ENCODE data around the gene DNAH1. TPM values are rescaled to one million over a fixed set of nuclear protein-coding genes. Genes with fewer than 3 reads are reported as not detected.

Gene DNAH1
- total and polyA plus RNA-seq, 2 experiments from 2014 or later: 0.81 to 1.8 TPM

DNA sequence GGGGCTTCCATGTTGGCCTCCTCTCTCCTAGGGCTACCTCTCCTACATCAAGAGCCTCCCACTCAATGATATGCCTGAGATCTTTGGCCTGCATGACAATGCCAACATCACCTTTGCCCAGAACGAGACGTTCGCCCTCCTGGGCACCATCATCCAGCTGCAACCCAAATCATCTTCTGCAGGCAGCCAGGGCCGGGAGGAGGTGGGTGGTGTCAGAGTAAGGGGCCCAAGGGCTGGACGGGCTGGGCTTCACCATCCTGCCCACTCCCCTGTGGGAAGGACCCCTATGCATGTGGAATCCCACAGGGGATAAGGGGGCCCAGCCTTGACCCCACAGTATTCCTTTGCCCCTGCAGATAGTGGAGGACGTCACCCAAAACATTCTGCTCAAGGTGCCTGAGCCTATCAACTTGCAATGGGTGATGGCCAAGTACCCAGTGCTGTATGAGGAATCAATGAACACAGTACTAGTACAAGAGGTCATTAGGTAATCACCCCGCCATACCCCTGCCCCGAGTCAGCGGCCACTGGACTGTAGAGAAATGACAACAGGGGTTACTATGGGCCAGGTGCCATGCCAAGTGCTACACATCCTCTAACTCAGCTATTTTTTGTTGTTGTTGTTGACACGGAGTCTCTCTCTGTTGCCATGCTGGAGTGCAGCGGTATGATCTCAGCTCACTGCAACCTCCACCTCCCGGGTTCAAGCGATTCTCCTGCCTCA is 81.7 kb downstream of the DNAH1 start:
- ATAC-seq: no peak
- H3K27ac Mint-ChIP-seq: no peak overlapping the region

DNA sequence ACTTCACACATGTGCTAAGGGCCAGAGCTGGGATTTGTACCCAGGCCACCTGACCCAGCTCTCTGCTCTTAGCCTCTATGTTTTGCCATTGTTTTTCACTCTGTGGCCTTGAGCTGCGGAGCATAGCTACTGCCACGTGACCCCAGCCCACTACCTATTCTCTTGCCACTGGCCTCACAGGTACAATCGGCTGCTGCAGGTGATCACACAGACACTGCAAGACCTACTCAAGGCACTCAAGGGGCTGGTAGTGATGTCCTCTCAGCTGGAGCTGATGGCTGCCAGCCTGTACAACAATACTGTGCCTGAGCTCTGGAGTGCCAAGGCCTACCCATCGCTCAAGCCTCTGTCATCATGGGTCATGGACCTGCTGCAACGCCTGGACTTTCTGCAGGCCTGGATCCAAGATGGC is 82.6 kb downstream of the DNAH1 start:
- H3K4me3 Mint-ChIP-seq: no peak overlapping the region
- TF ChIP-seq, protein P1, sequence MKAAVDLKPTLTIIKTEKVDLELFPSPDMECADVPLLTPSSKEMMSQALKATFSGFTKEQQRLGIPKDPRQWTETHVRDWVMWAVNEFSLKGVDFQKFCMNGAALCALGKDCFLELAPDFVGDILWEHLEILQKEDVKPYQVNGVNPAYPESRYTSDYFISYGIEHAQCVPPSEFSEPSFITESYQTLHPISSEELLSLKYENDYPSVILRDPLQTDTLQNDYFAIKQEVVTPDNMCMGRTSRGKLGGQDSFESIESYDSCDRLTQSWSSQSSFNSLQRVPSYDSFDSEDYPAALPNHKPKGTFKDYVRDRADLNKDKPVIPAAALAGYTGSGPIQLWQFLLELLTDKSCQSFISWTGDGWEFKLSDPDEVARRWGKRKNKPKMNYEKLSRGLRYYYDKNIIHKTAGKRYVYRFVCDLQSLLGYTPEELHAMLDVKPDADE (IDR thresholded peaks at IDR 0.05): no peak
- TF ChIP-seq ZNF114 (CRISPR knock-in tag; IDR thresholded peaks at IDR 0.05) (no peak), CREB1 (CRISPR knock-in tag; IDR thresholded peaks at IDR 0.05; ENCODE audit: low read depth) (no peak)
- TF ChIP-seq, protein P2, sequence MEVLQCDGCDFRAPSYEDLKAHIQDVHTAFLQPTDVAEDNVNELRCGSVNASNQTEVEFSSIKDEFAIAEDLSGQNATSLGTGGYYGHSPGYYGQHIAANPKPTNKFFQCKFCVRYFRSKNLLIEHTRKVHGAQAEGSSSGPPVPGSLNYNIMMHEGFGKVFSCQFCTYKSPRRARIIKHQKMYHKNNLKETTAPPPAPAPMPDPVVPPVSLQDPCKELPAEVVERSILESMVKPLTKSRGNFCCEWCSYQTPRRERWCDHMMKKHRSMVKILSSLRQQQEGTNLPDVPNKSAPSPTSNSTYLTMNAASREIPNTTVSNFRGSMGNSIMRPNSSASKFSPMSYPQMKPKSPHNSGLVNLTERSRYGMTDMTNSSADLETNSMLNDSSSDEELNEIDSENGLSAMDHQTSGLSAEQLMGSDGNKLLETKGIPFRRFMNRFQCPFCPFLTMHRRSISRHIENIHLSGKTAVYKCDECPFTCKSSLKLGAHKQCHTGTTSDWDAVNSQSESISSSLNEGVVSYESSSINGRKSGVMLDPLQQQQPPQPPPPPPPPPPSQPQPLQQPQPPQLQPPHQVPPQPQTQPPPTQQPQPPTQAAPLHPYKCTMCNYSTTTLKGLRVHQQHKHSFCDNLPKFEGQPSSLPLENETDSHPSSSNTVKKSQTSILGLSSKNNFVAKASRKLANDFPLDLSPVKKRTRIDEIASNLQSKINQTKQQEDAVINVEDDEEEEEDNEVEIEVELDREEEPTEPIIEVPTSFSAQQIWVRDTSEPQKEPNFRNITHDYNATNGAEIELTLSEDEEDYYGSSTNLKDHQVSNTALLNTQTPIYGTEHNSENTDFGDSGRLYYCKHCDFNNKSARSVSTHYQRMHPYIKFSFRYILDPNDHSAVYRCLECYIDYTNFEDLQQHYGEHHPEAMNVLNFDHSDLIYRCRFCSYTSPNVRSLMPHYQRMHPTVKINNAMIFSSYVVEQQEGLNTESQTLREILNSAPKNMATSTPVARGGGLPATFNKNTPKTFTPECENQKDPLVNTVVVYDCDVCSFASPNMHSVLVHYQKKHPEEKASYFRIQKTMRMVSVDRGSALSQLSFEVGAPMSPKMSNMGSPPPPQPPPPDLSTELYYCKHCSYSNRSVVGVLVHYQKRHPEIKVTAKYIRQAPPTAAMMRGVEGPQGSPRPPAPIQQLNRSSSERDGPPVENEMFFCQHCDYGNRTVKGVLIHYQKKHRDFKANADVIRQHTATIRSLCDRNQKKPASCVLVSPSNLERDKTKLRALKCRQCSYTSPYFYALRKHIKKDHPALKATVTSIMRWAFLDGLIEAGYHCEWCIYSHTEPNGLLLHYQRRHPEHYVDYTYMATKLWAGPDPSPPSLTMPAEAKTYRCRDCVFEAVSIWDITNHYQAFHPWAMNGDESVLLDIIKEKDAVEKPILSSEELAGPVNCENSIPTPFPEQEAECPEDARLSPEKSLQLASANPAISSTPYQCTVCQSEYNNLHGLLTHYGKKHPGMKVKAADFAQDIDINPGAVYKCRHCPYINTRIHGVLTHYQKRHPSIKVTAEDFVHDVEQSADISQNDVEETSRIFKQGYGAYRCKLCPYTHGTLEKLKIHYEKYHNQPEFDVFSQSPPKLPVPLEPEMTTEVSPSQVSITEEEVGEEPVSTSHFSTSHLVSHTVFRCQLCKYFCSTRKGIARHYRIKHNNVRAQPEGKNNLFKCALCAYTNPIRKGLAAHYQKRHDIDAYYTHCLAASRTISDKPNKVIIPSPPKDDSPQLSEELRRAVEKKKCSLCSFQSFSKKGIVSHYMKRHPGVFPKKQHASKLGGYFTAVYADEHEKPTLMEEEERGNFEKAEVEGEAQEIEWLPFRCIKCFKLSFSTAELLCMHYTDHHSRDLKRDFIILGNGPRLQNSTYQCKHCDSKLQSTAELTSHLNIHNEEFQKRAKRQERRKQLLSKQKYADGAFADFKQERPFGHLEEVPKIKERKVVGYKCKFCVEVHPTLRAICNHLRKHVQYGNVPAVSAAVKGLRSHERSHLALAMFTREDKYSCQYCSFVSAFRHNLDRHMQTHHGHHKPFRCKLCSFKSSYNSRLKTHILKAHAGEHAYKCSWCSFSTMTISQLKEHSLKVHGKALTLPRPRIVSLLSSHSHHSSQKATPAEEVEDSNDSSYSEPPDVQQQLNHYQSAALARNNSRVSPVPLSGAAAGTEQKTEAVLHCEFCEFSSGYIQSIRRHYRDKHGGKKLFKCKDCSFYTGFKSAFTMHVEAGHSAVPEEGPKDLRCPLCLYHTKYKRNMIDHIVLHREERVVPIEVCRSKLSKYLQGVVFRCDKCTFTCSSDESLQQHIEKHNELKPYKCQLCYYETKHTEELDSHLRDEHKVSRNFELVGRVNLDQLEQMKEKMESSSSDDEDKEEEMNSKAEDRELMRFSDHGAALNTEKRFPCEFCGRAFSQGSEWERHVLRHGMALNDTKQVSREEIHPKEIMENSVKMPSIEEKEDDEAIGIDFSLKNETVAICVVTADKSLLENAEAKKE (CRISPR knock-in tag; IDR thresholded peaks at IDR 0.05): no peak

More for the DNA sequence above, 81.7 kb downstream of the DNAH1 start:
- H3K27me3 ChIP-seq (ENCODE audit: insufficient read depth): no peaks in the 10 kb centered on the region
- no peak overlapping the region for H2AFZ ChIP-seq
- Mint-ChIP-seq H3K4me3 (no peak overlapping the region), H3K9me3 (no peaks in the 10 kb centered on the region), H3K4me1 (no peaks in the 10 kb centered on the region), H3K27me3 (ENCODE audit: insufficient read depth, low read depth, poor library complexity) (peaks cover 13% of the 10 kb centered on the region), H3K36me3 (ENCODE audit: low read depth) (peaks cover 17% of the 10 kb centered on the region)
- no peaks in the 10 kb centered on the region for H3F3A ChIP-seq (replicated peaks; ENCODE audit: low read depth)
- H3K9me2 ChIP-seq (ENCODE audit: insufficient read depth): no peaks in the 10 kb centered on the region
- no peaks in the 10 kb centered on the region for H3K79me2 ChIP-seq (replicated peaks; ENCODE audit: insufficient read depth)
- DNase-seq (ENCODE audit: low spot score): no peak
- H3K4me2 ChIP-seq: no peak overlapping the region
- no peaks in the 10 kb centered on the region for H3K4me1 ChIP-seq (ENCODE audit: insufficient read depth)
- no peak overlapping the region for H3K4me3 ChIP-seq
- no peaks in the 10 kb centered on the region for H4K20me1 ChIP-seq (replicated peaks; ENCODE audit: insufficient read depth)
- H3K36me3 ChIP-seq (ENCODE audit: insufficient read depth): no peaks in the 10 kb centered on the region
- TF ChIP-seq, protein P3, sequence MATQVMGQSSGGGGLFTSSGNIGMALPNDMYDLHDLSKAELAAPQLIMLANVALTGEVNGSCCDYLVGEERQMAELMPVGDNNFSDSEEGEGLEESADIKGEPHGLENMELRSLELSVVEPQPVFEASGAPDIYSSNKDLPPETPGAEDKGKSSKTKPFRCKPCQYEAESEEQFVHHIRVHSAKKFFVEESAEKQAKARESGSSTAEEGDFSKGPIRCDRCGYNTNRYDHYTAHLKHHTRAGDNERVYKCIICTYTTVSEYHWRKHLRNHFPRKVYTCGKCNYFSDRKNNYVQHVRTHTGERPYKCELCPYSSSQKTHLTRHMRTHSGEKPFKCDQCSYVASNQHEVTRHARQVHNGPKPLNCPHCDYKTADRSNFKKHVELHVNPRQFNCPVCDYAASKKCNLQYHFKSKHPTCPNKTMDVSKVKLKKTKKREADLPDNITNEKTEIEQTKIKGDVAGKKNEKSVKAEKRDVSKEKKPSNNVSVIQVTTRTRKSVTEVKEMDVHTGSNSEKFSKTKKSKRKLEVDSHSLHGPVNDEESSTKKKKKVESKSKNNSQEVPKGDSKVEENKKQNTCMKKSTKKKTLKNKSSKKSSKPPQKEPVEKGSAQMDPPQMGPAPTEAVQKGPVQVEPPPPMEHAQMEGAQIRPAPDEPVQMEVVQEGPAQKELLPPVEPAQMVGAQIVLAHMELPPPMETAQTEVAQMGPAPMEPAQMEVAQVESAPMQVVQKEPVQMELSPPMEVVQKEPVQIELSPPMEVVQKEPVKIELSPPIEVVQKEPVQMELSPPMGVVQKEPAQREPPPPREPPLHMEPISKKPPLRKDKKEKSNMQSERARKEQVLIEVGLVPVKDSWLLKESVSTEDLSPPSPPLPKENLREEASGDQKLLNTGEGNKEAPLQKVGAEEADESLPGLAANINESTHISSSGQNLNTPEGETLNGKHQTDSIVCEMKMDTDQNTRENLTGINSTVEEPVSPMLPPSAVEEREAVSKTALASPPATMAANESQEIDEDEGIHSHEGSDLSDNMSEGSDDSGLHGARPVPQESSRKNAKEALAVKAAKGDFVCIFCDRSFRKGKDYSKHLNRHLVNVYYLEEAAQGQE (IDR thresholded peaks at IDR 0.05; ENCODE audit: unreplicated experiment): no peak
- no peak for TF ChIP-seq EZH2phosphoT487 (IDR thresholded peaks at IDR 0.05; ENCODE audit: unreplicated experiment)
- TF ChIP-seq, protein P1 (IDR thresholded peaks at IDR 0.05): no peak
- TF ChIP-seq EZH2 (IDR thresholded peaks at IDR 0.05; ENCODE audit: low read depth, unreplicated experiment): no peak
- no peak for TF ChIP-seq STAT1 (IDR thresholded peaks at IDR 0.05; ENCODE audit: unreplicated experiment)
- no peak overlapping the region for H3K27ac ChIP-seq (ENCODE audit: low read depth)

More for the DNA sequence above, 82.6 kb downstream of the DNAH1 start:
- Histone ChIP-seq H3K4me3 (no peak overlapping the region), H3F3A (replicated peaks; ENCODE audit: low read depth) (no peaks in the 10 kb centered on the region), H3K4me1 (ENCODE audit: insufficient read depth) (no peaks in the 10 kb centered on the region), H3K36me3 (ENCODE audit: insufficient read depth) (no peaks in the 10 kb centered on the region), H3K4me2 (no peak overlapping the region), H2AFZ (no peak overlapping the region), H3K27ac (ENCODE audit: low read depth) (no peak overlapping the region), H4K20me1 (replicated peaks; ENCODE audit: insufficient read depth) (no peaks in the 10 kb centered on the region), H3K27me3 (ENCODE audit: insufficient read depth) (no peaks in the 10 kb centered on the region), H3K9me2 (ENCODE audit: insufficient read depth) (no peaks in the 10 kb centered on the region), H3K79me2 (replicated peaks; ENCODE audit: insufficient read depth) (no peaks in the 10 kb centered on the region)
- no peak for DNase-seq (ENCODE audit: low spot score)
- no peaks in the 10 kb centered on the region for H3K9me3 Mint-ChIP-seq
- peaks cover 13% of the 10 kb centered on the region for H3K27me3 Mint-ChIP-seq (ENCODE audit: insufficient read depth, low read depth, poor library complexity)
- no peaks in the 10 kb centered on the region for H3K4me1 Mint-ChIP-seq
- no peak for ATAC-seq
- H3K27ac Mint-ChIP-seq: no peak overlapping the region
- peaks cover 25% of the 10 kb centered on the region for H3K36me3 Mint-ChIP-seq (ENCODE audit: low read depth)

Measured in GM23338 (cell line).